Mesothelial cell of epicardium (in vitro differentiated cells): ENCODE results near the gene HS6ST2. TPM values are rescaled to one million over a fixed set of nuclear protein-coding genes. Genes with fewer than 3 reads are reported as not detected.
A peak's percentile ranks its signal among the peaks of the same experiment; 100 is the strongest.

Experiments used
- DNase-seq, 2 experiments: peaks; one replicate each; pipeline ENCODE4 v3.0.0; 2021; ENCODE audit warnings: low spot score in 2 of 2; ENCODE audit not compliant: unreplicated experiment in 2 of 2
- H3K27ac Mint-ChIP-seq: 2 replicates; pipeline ENCODE4 v1.8.0; 2021; ENCODE audit warnings: mixed read lengths
- H3K27me3 Mint-ChIP-seq: 2 replicates; pipeline ENCODE4 v1.8.0; 2021; ENCODE audit warnings: low read depth, mixed read lengths
- H3K36me3 Mint-ChIP-seq: 2 replicates; pipeline ENCODE4 v1.8.0; 2021; ENCODE audit warnings: mixed read lengths
- H3K4me1 Mint-ChIP-seq: 2 replicates; pipeline ENCODE4 v1.8.0; 2021; ENCODE audit warnings: mixed read lengths
- H3K4me3 Mint-ChIP-seq: 2 replicates; pipeline ENCODE4 v1.8.0; 2021; ENCODE audit warnings: mild to moderate bottlenecking, moderate library complexity, mixed read lengths
- H3K9me3 Mint-ChIP-seq: 2 replicates; pipeline ENCODE4 v1.8.0; 2021; ENCODE audit warnings: mixed read lengths
- total RNA-seq: library from RNA; stranded (reverse); gene quantifications from 3 replicates; pipeline ENCODE4 v1.2.1, GENCODE V29; 2021
- TF ChIP-seq, protein P1 (sequence below): fragments of 200-600 bp; sonication (generic); IDR thresholded peaks from one replicate; pipeline ENCODE4 v1.5.0; 2021; ENCODE audit warnings: antibody characterized with exemption; ENCODE audit not compliant: unreplicated experiment

HS6ST2 gene
- total RNA-seq, 1 donor from 2014 or later = 20.2 TPM

DNA sequence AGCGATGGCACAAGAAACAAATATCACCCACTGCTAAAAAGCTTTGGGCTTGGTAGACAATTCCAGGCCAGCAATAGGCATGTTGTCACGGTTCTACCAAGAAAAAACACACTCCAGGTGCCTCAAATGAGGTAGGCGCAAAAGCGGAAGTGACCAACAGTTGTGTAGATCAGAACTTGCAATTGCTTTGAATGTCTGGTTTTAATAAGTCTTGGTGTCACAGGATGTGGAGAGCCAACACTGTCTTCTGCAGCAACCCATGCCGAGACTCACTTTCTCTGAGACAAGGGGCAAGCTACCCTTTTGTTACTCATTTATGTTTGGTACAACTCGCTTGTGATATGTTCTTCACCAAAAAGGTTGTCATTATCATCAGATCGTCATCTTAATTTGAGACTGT is 188.8 kb downstream of the HS6ST2 start:
- DNase-seq = no peak
- Mint-ChIP-seq H3K27ac (no peak overlapping the region), H3K36me3 (no peaks in the 10 kb centered on the region), H3K9me3 (no peaks in the 10 kb centered on the region), H3K27me3 (no peaks in the 10 kb centered on the region), H3K4me1 (peaks cover 2% of the 10 kb centered on the region), H3K4me3 (no peak overlapping the region)
- TF ChIP-seq, protein P1, sequence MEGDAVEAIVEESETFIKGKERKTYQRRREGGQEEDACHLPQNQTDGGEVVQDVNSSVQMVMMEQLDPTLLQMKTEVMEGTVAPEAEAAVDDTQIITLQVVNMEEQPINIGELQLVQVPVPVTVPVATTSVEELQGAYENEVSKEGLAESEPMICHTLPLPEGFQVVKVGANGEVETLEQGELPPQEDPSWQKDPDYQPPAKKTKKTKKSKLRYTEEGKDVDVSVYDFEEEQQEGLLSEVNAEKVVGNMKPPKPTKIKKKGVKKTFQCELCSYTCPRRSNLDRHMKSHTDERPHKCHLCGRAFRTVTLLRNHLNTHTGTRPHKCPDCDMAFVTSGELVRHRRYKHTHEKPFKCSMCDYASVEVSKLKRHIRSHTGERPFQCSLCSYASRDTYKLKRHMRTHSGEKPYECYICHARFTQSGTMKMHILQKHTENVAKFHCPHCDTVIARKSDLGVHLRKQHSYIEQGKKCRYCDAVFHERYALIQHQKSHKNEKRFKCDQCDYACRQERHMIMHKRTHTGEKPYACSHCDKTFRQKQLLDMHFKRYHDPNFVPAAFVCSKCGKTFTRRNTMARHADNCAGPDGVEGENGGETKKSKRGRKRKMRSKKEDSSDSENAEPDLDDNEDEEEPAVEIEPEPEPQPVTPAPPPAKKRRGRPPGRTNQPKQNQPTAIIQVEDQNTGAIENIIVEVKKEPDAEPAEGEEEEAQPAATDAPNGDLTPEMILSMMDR = no peak

DNA sequence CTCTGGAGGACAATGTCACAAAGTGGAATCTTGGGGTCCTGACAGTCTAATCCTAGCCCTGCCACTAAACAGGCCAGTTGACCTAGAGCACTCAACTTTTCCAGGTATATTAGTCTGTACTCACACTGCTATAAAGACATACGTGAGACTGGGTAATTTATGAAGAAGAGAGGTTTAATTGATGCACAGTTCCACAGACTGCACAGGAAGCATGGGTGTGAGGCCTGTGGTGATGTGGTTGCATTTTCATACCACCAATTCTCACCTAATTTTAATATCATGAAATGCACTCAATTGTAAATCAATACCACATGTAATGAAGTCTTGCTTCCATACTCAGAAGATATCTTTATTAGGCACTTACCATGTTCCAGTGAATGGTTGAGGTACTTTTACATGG is 192.0 kb downstream of the HS6ST2 start:
- no peaks in the 10 kb centered on the region for H3K9me3 Mint-ChIP-seq
- H3K36me3 Mint-ChIP-seq = no peaks in the 10 kb centered on the region
- H3K4me1 Mint-ChIP-seq = peaks cover 2% of the 10 kb centered on the region
- no peak for DNase-seq
- H3K4me3 Mint-ChIP-seq = no peak overlapping the region
- no peaks in the 10 kb centered on the region for H3K27me3 Mint-ChIP-seq
- H3K27ac Mint-ChIP-seq = no peak overlapping the region
- TF ChIP-seq, protein P1 = no peak

DNA sequence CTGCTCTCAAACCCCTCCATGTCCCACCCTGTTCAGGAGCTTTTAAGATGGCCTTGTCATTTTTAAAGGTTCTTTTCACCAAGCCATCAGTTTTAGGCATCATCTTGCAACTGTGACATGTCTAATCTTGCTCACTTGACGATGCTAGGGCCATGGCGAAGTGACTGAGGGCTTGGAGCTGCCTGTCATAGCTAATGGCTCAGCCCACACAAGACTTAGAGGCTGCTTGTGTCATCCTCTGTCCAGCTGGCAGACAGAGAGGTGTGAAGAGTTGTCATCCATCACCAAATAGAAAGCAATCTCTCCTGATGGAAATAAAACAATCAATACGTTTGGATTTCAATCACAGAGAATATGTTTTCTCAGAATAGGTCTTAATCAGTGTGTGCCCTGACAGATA is 194.9 kb downstream of the HS6ST2 start:
- no peaks in the 10 kb centered on the region for H3K9me3 Mint-ChIP-seq

DNA sequence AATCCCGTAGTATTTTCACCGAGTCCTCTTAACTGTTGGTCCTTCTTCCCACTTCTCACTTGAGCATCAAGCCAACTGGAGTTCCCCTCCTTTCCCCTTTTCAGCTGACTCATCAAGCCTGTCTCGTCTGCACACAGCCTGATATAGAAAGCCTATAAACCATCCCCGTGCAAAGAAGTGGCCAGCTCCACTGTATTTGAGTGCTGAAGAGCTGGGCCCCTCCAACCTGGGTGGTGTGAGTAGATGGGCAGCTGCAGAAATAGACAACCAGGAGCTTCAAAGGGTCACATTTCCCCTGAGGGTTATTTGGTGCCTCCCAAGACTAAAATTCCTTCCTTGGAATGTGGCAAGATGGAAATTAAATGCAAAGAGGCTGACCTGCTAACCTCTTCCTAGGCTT is 199.7 kb downstream of the HS6ST2 start:
- H3K4me1 Mint-ChIP-seq = peaks cover 46% of the 10 kb centered on the region
- no peak overlapping the region for H3K4me3 Mint-ChIP-seq
- H3K27ac Mint-ChIP-seq = peak overlapping the region; percentile 62
- TF ChIP-seq, protein P1 = no peak
- no peaks in the 10 kb centered on the region for H3K36me3 Mint-ChIP-seq
- no peaks in the 10 kb centered on the region for H3K9me3 Mint-ChIP-seq
- H3K27me3 Mint-ChIP-seq = no peaks in the 10 kb centered on the region
- no peak for DNase-seq

More for the DNA sequence above, 194.9 kb downstream of the HS6ST2 start:
- TF ChIP-seq, protein P1 = no peak
- H3K27me3 Mint-ChIP-seq = no peaks in the 10 kb centered on the region
- no peak overlapping the region for H3K4me3 Mint-ChIP-seq
- no peak for DNase-seq
- H3K4me1 Mint-ChIP-seq = peaks cover 27% of the 10 kb centered on the region
- no peak overlapping the region for H3K27ac Mint-ChIP-seq
- H3K36me3 Mint-ChIP-seq = no peaks in the 10 kb centered on the region

DNA sequence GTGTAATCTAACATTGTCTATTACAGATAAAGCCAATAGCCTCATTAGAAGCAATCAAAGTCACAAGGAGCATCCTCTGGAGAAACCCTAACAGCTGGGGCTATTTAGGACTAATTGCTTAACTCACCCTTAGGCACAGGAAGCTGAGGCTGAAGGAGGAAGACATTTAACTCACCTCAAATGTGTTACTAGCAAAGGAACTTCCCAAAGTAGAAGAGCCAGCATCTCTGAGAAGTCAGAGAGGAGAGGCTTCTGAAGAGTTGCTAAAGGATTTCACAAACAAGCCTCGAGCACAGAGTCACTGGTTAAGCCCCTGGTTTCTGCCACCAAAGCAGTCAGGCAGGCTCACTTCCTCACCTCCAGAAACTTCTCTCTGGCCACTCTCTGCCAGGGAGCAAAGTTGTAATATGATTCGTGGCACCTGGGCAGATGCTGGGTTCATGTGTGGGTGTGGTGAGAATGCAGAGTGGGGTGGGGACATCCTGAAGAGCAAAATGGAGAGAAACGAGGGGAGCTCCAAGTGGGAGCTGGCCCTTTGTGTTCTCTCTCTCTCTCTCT is 201.3 kb downstream of the HS6ST2 start:
- H3K4me3 Mint-ChIP-seq = no peak overlapping the region
- H3K9me3 Mint-ChIP-seq = no peaks in the 10 kb centered on the region
- peak overlapping the region; percentile 36 for H3K27ac Mint-ChIP-seq
- no peak for DNase-seq
- peaks cover 49% of the 10 kb centered on the region for H3K4me1 Mint-ChIP-seq
- no peaks in the 10 kb centered on the region for H3K36me3 Mint-ChIP-seq
- H3K27me3 Mint-ChIP-seq = no peaks in the 10 kb centered on the region
- TF ChIP-seq, protein P1 = no peak

DNA sequence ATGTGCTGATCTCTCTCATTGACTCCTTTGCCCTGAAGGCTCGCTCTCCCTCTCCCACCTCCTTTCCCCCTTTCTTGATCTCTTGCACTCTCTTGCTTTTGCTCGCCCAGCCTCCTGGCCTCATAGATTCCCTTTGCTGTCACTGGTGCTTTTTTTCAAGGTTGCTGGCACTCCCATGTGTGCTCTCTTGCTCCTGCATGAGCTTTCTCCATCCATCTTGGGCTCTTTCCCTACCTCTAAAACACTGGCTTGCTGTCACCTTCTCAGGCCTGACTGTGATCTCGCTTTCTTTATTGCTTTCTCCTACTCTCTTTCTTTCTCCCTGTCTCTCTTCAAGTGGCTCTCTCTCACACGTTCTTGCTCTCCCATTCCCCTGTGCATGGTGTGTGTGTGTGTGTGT is 202.0 kb downstream of the HS6ST2 start:
- no peaks in the 10 kb centered on the region for H3K27me3 Mint-ChIP-seq
- no peak overlapping the region for H3K27ac Mint-ChIP-seq
- H3K36me3 Mint-ChIP-seq = no peaks in the 10 kb centered on the region
- H3K4me1 Mint-ChIP-seq = peaks cover 49% of the 10 kb centered on the region
- DNase-seq = no peak
- H3K4me3 Mint-ChIP-seq = no peak overlapping the region
- TF ChIP-seq, protein P1 = no peak
- no peaks in the 10 kb centered on the region for H3K9me3 Mint-ChIP-seq
